Keratinocyte (primary cell): ENCODE data around the gene SPAG9. TPM values are rescaled to one million over a fixed set of nuclear protein-coding genes. Genes with fewer than 3 reads are reported as not detected.

Experiments used
- DNase-seq: peaks from one replicate; pipeline ENCODE4 v3.0.0-alpha.2; 2011; ENCODE audit warnings: low read depth, missing footprints, low spot score
- FAIRE-seq: peaks from 2 replicates; lab custom pipeline; 2011; peaks lifted over from hg19 to GRCh38; lab: Jason Lieb, UNC
- H2AFZ ChIP-seq: 2 replicates; pipeline ENCODE4 v1.6.0; 2012; ENCODE audit warnings: low read length, control low read depth, inconsistent platforms; ENCODE audit not compliant: control insufficient read depth
- H3K27ac ChIP-seq: 2 replicates; pipeline ENCODE4 v1.5.1; 2011; ENCODE audit warnings: low read length; ENCODE audit not compliant: control insufficient read depth, insufficient read depth
- H3K27me3 ChIP-seq: 3 replicates; pipeline ENCODE4 v1.6.0; 2011; ENCODE audit warnings: low read length; ENCODE audit not compliant: control insufficient read depth, insufficient read depth; ENCODE audit errors: extremely low read depth
- H3K36me3 ChIP-seq, 2 experiments: 2 replicates in 1 of 2; 3 replicates in 1 of 2; pipeline ENCODE4 v1.5.1; 2011; ENCODE audit warnings: low read length in 2 of 2, mild to moderate bottlenecking in 1 of 2; ENCODE audit not compliant: control insufficient read depth in 2 of 2, insufficient read depth in 2 of 2; ENCODE audit errors: extremely low read depth in 1 of 2
- H3K4me1 ChIP-seq: 3 replicates; pipeline ENCODE4 v1.5.1; 2011; ENCODE audit warnings: low read length; ENCODE audit not compliant: control insufficient read depth, insufficient read depth; ENCODE audit errors: extremely low read depth
- H3K4me2 ChIP-seq: 3 replicates; pipeline ENCODE4 v1.6.0; 2011; ENCODE audit warnings: low read depth, low read length; ENCODE audit not compliant: control insufficient read depth, insufficient read depth; ENCODE audit errors: extremely low read depth
- H3K4me3 ChIP-seq, 3 experiments: fragments of 200-600 bp in 1 of 3; sonication (generic) in 1 of 3; 2 replicates in 2 of 3; 3 replicates in 1 of 3; pipeline ENCODE4 v1.5.1; 2011 to 2016; ENCODE audit warnings: low read length in 3 of 3, mild to moderate bottlenecking in 3 of 3, control low read depth in 2 of 3, inconsistent platforms in 1 of 3, low read depth in 1 of 3, mixed read lengths in 1 of 3, mixed run types in 1 of 3, moderate library complexity in 1 of 3; ENCODE audit not compliant: control insufficient read depth in 2 of 3, insufficient read depth in 2 of 3; ENCODE audit errors: extremely low read depth in 1 of 3
- H3K79me2 ChIP-seq: 2 replicates; pipeline ENCODE4 v1.6.0; 2012; ENCODE audit warnings: low read length; ENCODE audit not compliant: control insufficient read depth, insufficient read depth
- H3K9ac ChIP-seq: 3 replicates; pipeline ENCODE4 v1.6.0; 2011; ENCODE audit warnings: low read length; ENCODE audit not compliant: control insufficient read depth, insufficient read depth; ENCODE audit errors: extremely low read depth
- H3K9me1 ChIP-seq: 3 replicates; pipeline ENCODE4 v1.6.0; 2011; ENCODE audit warnings: low read length; ENCODE audit not compliant: control insufficient read depth, insufficient read depth; ENCODE audit errors: extremely low read depth
- H3K9me3 ChIP-seq: 2 replicates; pipeline ENCODE4 v1.5.1; 2012; ENCODE audit warnings: low read depth, low read length; ENCODE audit not compliant: control insufficient read depth
- H4K20me1 ChIP-seq: 3 replicates; pipeline ENCODE4 v1.6.0; 2011; ENCODE audit warnings: low read length; ENCODE audit not compliant: control insufficient read depth, insufficient read depth; ENCODE audit errors: extremely low read depth
- CTCF ChIP-seq, 3 experiments: IDR thresholded peaks in 1 of 3; conservative IDR thresholded peaks in 1 of 3; optimal IDR thresholded peaks in 1 of 3; 2 replicates in 2 of 3; 3 replicates in 1 of 3; pipeline versions ENCODE3 to v1.5.1; 2011; ENCODE audit warnings: low read length in 3 of 3, mild to moderate bottlenecking in 3 of 3, moderate library complexity in 2 of 3, control low read depth in 1 of 3, inconsistent platforms in 1 of 3; ENCODE audit not compliant: insufficient read depth in 2 of 3; ENCODE audit errors: extremely low read depth in 1 of 3
- EZH2 ChIP-seq: IDR thresholded peaks from one replicate; pipeline ENCODE4 v1.6.1; 2012; ENCODE audit warnings: inconsistent platforms, mild to moderate bottlenecking, low read length, moderate library complexity
- dilution Hi-C: fragments of 300-500 bp; cut with MboI; formaldehyde crosslinking; loops from one replicate; pipeline ENCODE4 v1.7.0; 2020; ENCODE audit warnings: low sequenced_read_pairs; ENCODE audit not compliant: extremely low pct_ligation_motif_present
- polyA plus RNA-seq, 5 experiments: library from polyadenylated mRNA; depleted of rRNA in 3 of 5; stranded (reverse) in 3 of 5; stranded (forward) in 1 of 5; unstranded in 1 of 5; fragments of >200 nt; gene quantifications; 1 replicate in 1 of 5; 2 replicates in 3 of 5; 3 replicates in 1 of 5; pipeline versions ENCODE4 v1.2.1 to v1.2.3, GENCODE V29; 2011 to 2012; ENCODE audit warnings: missing spikeins in 2 of 5, low read depth in 1 of 5, low replicate concordance in 1 of 5

SPAG9 gene
- polyA plus RNA-seq, 1 donor (not counting 4 experiments of a cell fraction or from before 2014, with no cell fraction given): 43.1 TPM

GRCh38 chr17:50952013-50952412, 168.7 kb downstream of the SPAG9 start:
- Histone ChIP-seq H4K20me1 (no peaks in the 10 kb centered on the region), H3K9me1 (no peaks in the 10 kb centered on the region), H3K9ac (peak overlapping the region; percentile 48), H3K36me3 (no peaks in the 10 kb centered on the region), H3K27me3 (no peaks in the 10 kb centered on the region), H2AFZ (no peak overlapping the region), H3K27ac (peak overlapping the region; percentile 81), H3K4me2 (peak overlapping the region; percentile 12), H3K4me1 (peaks cover 63% of the 10 kb centered on the region), H3K79me2 (no peaks in the 10 kb centered on the region), H3K9me3 (no peaks in the 10 kb centered on the region), H3K4me3 (no peak overlapping the region)
- peak; percentile 100 for DNase-seq
- no peak for TF ChIP-seq EZH2
- TF ChIP-seq CTCF (optimal IDR thresholded peaks at IDR 0.05 in 1 of 3, IDR thresholded peaks at IDR 0.05 in 1 of 3, conservative IDR thresholded peaks at IDR 0.05 in 1 of 3; ENCODE audit: extremely low read depth in 1 of 3, insufficient read depth in 2 of 3, low read length in 3 of 3): no peak
- dilution Hi-C loops: loop anchor here (25.0 kb wide), 1 partner anchor 90 kb away; the partner anchor contains the start of gene TOB1
- FAIRE-seq: peak; percentile 78

GRCh38 chr17:50949989-50950877, 170.4 kb downstream of the SPAG9 start:
- FAIRE-seq (peak; percentile 92), DNase-seq (peak; percentile 76)
- Histone ChIP-seq H3K4me2 (peak overlapping the region; percentile 42), H3K27ac (peak overlapping the region; percentile 79), H3K4me3 (peak overlapping the region in 1 of 3 experiments; percentile 31), H3K9me3 (no peaks in the 10 kb centered on the region), H3K9me1 (no peaks in the 10 kb centered on the region), H3K9ac (peak overlapping the region; percentile 80), H3K79me2 (no peaks in the 10 kb centered on the region), H4K20me1 (no peaks in the 10 kb centered on the region), H3K4me1 (peaks cover 57% of the 10 kb centered on the region), H2AFZ (peak overlapping the region; percentile 60), H3K27me3 (no peaks in the 10 kb centered on the region), H3K36me3 (no peaks in the 10 kb centered on the region)
- no peak for TF ChIP-seq EZH2
- TF ChIP-seq CTCF (optimal IDR thresholded peaks at IDR 0.05 in 1 of 3, IDR thresholded peaks at IDR 0.05 in 1 of 3, conservative IDR thresholded peaks at IDR 0.05 in 1 of 3; ENCODE audit: extremely low read depth in 1 of 3, insufficient read depth in 2 of 3, low read length in 3 of 3): peak; percentile 72 to 90 (median 77)
- dilution Hi-C loops: loop anchor here (25.0 kb wide), 1 partner anchor 88 kb away; the partner anchor contains the start of gene TOB1
